Neuron (in vitro differentiated cells): Measurements from ENCODE around the gene ACAT1.
"Not testable (repeated sequence)": the region's sequence is repeated elsewhere in the genome, so short reads cannot be mapped to it uniquely, and the experiment has no call there.

Experiments used
- H2AFZ ChIP-seq: one replicate; pipeline ENCODE4 v1.6.1; 2013; ENCODE audit warnings: low read depth, mild to moderate bottlenecking, inconsistent platforms, low read length, moderate library complexity
- H3K27me3 ChIP-seq: one replicate; pipeline ENCODE4 v1.6.1; 2013; ENCODE audit warnings: low read length; ENCODE audit not compliant: insufficient read depth
- H3K36me3 ChIP-seq: one replicate; pipeline ENCODE4 v1.6.1; 2013; ENCODE audit warnings: low read length; ENCODE audit not compliant: insufficient read depth
- H3K4me1 ChIP-seq: one replicate; pipeline ENCODE4 v1.6.1; 2013; ENCODE audit warnings: low read length; ENCODE audit not compliant: insufficient read depth
- H3K4me3 ChIP-seq: 2 replicates; pipeline ENCODE4 v1.5.1; 2013; ENCODE audit warnings: mild to moderate bottlenecking, low read length, moderate library complexity
- H3K9me3 ChIP-seq: one replicate; pipeline ENCODE4 v1.6.1; 2013; ENCODE audit warnings: low read length

The ACAT1 gene

DNA sequence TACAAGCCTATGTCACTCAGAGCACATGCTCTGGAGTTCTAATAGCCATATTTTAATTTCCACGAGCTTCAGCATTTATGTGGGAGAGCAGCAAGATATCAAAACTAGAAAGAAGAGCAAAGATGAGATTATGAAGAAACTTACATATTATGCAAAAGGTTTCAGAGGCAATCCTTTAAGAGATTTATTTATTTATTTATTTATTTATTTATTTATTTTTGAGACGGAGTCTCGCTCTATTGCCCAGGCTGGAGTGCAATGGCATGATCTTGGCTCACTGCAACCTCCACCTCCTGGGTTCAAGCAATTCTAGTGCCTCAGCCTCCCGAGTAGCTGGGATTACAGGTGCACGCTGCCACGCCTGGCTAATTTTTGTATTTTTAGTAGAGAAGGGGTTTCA, 41.5 kb downstream of the ACAT1 start:
- not testable (repeated sequence) for H3K9me3 ChIP-seq, H3K4me1 ChIP-seq, H2AFZ ChIP-seq, H3K27me3 ChIP-seq, H3K4me3 ChIP-seq
- peaks cover 79% of the 10 kb centered on the region for H3K36me3 ChIP-seq

DNA sequence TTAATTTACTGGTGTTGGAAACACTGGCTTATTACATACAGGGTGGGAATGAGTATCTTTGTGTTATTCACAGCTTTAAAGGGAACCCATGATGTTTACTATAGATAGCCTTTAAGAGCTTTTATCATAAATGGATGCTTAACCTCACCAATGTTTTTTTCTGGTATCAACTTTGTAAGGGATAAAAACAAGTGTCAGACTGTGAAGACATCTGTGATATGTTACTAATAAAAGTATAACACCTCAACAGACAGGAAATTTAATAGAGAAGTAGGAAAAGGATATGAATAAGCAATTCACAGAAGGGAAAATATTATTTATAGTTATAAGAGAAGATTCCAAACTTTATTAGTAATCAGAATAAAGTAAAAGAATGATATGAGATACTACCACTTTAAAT, 46.3 kb downstream of the ACAT1 start:
- Histone ChIP-seq H2AFZ (no peak overlapping the region), H3K4me3 (no peak overlapping the region), H3K36me3 (peaks cover 77% of the 10 kb centered on the region), H3K4me1 (no peaks in the 10 kb centered on the region), H3K27me3 (no peaks in the 10 kb centered on the region), H3K9me3 (no peaks in the 10 kb centered on the region)

- Histone ChIP-seq H3K4me1 (no peaks in the 10 kb centered on the region), H3K27me3 (no peaks in the 10 kb centered on the region), H3K36me3 (peaks cover 76% of the 10 kb centered on the region), H3K4me3 (no peak overlapping the region), H3K9me3 (no peaks in the 10 kb centered on the region), H2AFZ (no peak overlapping the region)
Observed at GRCh38 chr11:108170184-108170583, 48.8 kb downstream of the ACAT1 start.

DNA sequence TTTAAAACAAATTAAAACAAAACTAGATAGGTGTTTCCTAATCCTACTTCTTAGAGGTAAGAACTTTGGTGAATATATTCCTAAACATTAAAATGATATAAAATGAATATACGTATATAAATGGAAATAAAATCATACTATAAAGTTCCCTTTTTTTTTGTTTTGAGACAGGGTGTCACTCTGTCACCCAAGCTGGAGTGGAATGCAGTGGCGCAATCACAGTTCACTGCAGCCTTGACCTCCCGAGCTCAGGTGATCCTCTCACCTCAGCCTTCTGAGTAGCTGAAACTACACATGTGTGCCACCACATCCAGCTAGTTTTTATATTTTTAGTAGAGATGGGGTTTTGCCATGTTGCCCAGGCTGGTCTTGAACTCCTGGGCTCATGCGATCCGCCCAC, 56.2 kb downstream of the ACAT1 start:
- no peak overlapping the region for H2AFZ ChIP-seq
- H3K4me1 ChIP-seq: no peaks in the 10 kb centered on the region
- H3K36me3 ChIP-seq: peaks cover 58% of the 10 kb centered on the region
- H3K9me3 ChIP-seq: no peaks in the 10 kb centered on the region
- H3K4me3 ChIP-seq: no peak overlapping the region
- H3K27me3 ChIP-seq: no peaks in the 10 kb centered on the region

DNA sequence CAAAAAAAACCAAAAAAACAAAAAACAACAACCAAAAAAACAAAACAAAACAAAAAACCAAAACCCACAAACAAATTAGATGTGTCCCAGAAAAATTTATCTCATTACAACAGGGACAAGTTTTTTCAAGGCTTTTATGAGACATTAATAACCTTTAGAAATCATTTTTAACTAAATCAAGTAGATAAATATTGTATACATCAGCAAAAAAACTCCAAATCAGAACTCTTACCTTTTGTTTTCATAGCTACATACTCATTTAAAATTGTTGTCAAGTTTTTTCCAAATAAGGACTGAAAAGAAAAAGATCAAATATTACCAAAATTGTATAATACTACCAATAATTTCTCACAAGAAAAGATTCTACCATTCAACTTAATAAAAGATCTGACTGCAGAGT, 72.4 kb downstream of the ACAT1 start:
- H3K27me3 ChIP-seq: no peaks in the 10 kb centered on the region
- H3K4me1 ChIP-seq: no peaks in the 10 kb centered on the region
- no peak overlapping the region for H2AFZ ChIP-seq
- H3K4me3 ChIP-seq: no peak overlapping the region
- peaks cover 4% of the 10 kb centered on the region for H3K9me3 ChIP-seq
- peaks cover 53% of the 10 kb centered on the region for H3K36me3 ChIP-seq

- peaks cover 5% of the 10 kb centered on the region for H3K9me3 ChIP-seq
- H3K27me3 ChIP-seq: no peaks in the 10 kb centered on the region
- no peak overlapping the region for H3K4me3 ChIP-seq
- no peak overlapping the region for H2AFZ ChIP-seq
- no peaks in the 10 kb centered on the region for H3K4me1 ChIP-seq
- peaks cover 47% of the 10 kb centered on the region for H3K36me3 ChIP-seq
Observed at GRCh38 chr11:108196901-108197300, 75.5 kb downstream of the ACAT1 start.
